NCI-H1436 (cell line): Measurements from ENCODE around the gene GIGYF1.

Experiments used
- DNase-seq: peaks from one replicate; lab custom pipeline; 2025; lab: John Stamatoyannopoulos, UW

GIGYF1 gene

DNA sequence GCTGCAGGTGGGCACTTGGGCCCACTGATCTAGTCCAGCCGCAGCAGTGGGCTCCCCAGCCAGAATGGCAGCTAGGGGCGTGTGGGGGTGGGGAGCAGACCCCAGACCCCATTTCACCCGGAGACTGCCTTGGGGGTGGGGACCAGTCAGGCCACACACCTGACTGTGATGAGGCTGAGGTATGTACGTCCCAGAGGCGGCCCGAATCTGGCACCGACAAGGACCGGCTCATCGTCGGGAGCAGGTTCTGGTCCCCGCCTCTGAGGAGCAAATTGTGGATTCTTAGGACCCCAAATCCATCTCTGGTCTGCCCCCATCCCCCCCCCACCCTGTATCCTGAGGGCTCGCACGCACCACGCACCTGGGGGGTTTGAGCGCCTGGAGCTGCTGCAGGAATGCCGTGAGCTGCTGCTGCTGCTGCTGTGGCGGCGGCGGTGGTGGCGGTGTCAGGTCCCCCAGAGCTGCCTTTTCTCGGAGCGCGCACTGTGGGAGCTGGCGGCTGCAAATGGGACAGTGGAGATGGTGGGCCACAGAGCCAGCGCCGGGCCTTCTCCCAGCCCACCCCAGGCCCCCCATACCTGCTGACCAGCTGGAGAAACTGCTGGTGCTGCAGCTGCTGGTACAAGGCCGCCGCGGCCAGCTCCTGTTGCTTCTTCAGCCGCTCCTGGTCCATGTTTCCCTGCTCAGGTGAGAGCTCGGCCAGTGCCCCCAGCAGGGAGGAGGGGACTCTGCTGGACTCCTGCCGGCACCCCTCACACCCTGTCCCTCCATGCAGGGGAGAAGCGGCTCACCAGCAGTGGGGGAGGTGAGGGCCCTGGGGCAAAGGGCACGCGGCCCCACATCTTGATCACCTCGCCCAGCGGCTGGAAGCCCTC lies 10.2 kb downstream of the GIGYF1 start:
- DNase-seq: no peak

- DNase-seq: no peak
Measured at GRCh38 chr7:100682991-100683658, 10.9 kb downstream of the GIGYF1 start.

DNA sequence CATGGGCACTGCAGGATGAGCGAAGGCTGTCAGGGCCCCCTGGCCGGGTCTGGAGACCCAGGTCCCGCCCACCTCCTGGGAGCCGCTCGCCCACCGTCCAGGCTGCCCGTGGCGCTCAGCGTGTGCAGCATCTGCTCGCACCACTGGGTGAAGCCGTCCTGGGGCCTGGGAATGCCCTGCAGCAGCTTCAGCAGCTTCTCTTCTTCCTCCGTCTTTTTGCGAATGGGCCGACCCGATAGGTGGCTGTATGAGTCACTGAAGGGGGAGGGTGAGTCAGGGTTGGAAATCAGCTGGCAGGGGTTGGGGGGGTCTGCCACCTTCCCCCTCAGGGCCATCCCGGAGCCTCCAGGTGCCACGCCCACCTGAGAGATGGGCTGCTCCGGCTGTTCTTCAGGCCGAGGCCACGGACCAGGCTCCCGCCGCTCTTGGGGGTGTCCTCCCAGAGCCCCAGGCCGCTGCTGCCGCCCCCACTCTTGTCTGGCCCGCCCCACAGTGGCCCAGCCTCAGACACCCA lies 11.8 kb downstream of the GIGYF1 start:
- DNase-seq: no peak

GRCh38 chr7:100681491-100682227 lies 12.4 kb downstream of the GIGYF1 start:
- no peak for DNase-seq

DNA sequence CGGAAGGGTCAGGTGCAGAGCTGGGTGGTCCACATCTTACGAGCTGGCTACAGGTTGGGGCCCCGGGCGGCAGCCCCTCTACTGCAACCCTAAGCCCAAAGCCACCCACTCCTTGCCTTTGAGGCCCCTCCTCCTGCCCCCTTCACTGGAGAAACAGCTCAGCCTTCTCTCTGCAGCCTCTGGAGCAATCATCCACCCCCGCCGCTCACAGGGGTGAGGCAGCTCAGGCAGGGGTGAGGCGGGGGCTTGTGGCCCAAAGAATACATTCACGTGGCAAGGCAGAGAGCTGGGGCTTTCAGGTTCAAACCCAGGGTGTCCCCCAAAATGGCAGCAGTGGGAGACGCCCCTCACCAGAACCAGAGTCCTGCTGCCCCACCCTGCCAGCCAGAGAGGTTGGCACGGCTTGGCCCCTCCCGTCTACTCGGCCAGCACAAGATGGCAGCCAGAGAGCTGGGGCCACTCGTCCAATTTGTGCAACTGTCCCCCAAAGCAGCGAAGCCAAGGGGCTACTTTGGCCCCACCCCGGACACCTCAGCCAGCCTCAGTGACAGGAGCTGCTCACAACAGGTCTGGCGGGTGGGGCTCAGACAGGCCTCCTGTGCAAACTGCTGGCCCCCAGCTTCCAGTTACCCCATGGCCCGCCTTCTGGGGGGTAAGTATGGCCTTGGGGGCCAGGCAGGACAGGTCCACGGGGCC lies 13.3 kb downstream of the GIGYF1 start:
- DNase-seq: no peak

DNA sequence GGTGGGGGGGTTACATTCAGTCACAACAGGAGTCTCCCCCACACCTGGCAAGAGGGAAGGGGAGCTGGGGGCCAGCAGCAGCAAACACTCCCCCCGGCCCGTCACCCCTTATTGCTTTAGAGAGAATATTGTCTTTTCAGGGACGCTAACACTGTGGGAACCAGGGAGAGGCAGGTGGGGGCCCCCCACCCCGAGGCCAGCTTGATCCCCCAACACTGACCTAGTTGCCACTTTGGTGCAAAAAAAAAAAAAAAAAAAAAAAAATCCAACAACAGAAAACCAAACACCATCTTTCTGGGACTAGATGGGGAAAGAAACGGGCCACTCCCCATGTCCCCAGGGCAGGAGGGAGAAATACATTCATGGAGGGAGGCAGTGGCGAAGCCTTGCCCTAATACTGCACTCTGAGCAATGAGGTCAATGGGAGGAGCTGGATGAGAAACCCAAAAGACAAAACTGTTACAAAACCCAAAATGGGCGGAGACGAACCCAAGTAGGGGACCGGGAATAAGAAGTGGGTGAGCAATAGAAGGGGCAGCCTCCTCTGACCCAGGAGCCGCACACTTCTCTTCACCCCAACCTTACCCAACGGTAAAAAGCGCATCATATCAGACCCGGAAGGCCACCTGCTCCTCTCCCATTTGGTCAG lies 14.0 kb downstream of the GIGYF1 start:
- DNase-seq: no peak

DNA sequence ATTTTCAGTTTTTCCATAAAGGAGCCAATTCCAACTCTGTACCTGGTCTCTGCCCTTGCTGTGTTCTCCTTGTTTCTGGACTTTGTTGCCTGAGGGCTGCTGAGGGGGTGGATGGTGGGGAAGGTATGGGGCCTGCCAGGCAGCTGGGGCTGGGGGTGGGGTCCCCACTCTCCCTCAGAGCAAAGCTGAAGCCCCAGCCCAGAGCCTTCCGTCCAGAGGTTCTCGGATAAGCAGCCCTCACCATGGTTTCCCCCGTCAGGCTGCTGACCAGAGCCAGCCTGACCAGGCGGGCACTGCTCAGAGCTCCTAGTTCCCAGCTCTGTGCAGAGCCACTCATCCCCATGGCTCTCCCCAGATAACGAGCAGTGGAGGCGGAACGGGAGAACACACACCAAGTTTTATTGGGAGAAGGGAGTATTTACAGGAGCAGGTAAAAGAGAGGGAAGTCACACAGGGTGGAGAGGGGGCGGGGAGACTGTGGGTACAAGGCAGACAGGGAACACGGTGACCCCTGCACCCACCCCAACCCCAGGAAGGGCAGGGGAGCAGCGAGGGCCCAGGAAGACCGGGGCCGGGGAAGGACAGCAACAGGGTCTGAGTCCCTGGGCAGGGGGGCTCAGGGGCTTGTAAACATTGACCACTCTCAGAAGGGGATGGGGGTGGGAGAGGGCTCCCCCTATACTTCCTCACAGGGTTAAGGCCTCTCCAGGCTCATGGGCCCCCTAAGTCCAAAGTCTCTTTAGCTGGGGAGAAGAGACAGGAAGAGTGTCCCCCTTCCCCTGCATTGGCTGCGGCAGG lies 14.7 kb downstream of the GIGYF1 start:
- DNase-seq: no peak

- no peak for DNase-seq
Measured at GRCh38 chr7:100678291-100678984, 15.6 kb downstream of the GIGYF1 start.

DNA sequence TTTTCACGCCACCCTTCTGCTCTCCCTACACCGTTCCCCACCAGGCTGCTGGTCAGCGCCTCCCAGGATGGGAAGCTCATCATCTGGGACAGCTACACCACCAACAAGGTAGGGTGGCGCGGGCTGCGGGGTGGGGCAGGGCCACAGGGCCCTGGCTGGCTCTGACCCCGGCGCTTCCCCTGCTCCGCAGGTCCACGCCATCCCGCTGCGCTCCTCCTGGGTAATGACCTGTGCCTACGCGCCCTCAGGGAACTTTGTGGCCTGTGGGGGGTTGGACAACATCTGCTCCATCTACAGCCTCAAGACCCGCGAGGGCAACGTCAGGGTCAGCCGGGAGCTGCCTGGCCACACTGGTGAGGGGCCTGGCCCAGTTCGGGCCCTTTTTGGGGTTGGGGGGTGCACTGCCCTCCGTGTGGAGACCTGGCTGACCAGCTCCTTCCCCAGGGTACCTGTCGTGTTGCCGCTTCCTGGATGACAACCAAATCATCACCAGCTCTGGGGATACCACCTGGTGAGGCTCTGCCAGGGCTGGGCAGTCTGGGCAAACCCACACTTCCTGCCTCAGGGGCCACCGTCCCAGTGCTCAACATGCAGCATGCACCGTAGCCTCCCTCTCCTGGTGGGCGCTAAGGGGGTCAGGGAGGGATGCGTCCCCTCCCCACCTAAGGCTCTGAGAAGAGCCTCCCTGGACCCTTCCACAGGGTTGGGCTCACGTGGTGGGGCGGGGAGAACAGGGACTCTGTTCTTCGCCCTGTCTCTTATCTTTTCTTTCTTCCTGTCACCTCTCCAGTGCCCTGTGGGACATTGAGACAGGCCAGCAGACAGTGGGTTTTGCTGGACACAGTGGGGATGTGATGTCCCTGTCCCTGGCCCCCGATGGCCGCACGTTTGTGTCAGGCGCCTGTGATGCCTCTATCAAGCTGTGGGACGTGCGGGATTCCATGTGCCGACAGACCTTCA lies 16.5 kb downstream of the GIGYF1 start:
- no peak for DNase-seq

DNA sequence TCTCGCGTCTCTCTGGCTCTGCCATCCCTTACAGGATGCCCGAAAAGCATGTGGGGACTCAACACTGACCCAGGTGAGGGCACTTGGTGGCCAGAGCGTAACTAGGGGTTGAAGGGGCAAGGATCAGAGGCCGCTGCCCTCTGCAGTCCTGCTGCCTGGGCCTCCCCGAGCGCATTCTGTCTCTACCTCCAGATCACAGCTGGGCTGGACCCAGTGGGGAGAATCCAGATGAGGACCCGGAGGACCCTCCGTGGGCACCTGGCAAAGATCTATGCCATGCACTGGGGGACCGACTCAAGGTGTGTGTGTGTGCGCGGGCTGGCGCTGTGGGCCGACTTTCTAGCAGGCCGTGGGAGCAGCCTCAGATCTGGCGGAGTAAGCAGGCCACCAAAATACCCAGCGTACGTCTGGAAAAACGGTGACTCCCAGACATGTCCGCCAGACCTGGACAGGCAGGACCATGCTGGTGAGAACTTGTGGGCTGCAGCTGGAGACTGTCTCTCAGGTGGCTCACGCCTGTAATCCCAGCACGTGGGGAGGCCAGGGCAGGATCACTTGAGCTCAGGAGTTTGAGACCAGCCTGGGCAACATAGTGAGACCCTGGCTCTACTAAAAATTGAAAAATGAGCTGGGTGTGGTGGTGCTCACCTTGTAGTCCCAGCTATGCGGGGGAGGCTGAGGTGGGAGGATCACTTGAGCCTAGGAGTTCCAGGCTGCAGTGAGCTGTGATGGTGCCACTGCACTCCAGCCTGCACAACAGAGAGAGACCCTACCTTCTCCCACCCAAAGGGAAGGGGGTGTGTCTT lies 17.3 kb downstream of the GIGYF1 start:
- no peak for DNase-seq

DNA sequence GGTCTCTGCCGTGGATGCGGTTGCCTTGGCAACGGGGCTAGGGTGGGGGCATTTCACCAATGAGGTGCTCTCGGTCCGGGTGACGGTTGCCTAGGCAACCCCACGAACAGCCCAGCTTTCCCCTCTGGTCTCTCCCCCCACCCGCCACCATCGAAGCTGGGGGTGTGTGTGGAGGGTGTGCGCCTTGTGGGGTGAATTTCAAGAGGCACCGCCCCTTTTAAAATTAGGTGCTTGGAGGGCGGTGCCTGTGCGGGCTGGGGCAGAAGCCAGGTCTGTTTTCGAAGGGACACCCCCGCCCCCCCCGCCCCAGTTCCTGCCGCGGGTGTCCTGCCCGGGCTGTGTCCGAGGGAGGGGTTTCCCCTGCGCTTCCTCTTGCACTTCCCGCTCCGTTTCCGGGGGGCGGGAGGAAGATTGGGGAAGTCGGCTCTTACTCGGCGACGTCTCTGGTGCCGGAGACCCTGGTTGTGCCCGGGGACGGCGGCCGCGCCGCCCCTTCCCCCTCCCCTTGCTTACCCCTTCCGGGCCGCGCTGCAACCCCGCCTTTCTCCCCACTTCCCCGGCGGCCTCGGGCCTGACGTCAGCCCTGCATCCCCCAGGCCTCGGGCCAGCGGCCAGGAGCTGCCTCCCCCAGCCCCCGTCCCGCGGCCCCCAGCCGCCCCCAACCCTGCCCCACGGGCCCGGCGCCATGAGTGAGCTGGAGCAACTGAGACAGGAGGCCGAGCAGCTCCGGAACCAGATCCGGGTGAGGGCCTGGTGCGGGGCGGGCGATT lies 18.3 kb downstream of the GIGYF1 start:
- peak; percentile 74 for DNase-seq

DNA sequence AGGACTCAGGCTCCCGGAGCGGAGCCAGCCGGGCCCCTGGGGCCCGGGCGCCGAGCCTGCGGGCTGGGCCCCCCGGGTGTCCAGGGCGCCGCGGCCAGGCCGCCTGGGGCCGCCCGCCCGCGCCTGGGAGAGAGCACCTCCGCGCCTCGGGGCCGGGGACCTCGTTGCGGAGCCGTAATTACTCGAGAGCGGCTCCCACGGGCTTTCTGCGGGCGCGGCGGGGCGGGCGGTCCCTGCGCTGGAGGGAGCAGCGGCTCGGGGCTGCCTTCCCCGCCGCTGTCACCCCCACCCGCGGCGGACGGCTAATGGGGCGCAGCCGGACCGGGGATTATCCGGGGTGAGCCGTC lies 19.0 kb downstream of the GIGYF1 start:
- no peak for DNase-seq

- DNase-seq: no peak
Measured at GRCh38 chr7:100674411-100675104, 19.5 kb downstream of the GIGYF1 start.

DNA sequence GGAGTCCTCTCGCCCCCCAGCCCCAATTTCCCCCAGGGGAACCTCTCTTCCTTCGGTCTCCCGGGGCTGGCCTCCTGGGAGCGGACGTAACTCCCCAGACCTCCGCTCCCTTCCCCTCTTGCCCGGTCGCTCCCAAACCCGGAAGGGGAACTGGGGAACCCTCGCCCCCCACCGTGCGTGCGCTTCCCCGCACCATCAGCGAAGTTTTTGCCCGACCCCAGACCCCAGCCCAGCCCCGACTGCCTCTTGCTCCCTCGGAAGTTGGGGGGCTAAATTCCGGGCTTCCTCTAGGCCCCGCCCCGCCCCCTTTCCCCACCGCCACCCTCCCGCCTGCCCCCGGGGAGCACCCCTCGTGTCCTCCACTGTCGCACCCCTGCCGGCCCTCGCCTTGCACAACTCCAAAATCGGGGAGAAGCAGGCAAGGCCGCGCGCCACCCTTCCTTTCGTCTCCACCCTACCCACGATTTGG lies 20.1 kb downstream of the GIGYF1 start:
- DNase-seq: no peak

DNA sequence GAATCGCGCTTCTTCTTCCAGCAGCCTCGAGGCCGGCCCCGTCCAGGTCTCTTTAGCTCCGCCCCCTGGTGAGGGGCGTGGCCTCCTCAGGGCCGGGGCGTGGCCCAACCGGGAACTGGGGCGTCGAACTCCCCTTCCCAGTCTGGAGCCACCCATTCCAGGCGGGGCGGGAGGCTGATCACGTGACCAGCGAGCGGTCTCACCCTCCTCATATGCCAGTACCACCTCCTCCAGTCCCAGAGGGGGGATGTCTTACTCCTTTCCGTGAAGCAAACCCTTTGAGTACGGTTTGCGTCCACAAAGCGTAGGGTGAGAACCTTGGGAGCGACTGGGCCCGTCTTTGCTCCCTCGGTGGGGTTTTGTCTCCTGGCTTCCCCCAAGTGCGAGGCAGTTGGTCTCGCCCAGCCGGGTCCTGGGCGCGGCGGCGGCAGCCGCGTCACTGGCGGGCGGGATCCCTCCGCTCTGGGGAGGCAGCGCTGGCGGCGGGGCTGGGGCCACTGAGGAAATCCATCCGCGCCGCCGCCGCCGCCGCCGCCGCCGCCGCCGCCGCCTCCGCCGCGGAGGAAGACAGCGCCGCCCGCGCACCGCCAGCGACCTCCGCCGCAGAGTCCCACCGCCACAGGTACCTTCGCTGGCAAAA lies 20.6 kb downstream of the GIGYF1 start, which contains the start of gene GNB2:
Gene GNB2, plus strand, starts transcription at position 439 of the 640 bp plus-strand sequence. CDS start 2,526 bp downstream, outside the sequence.
- DNase-seq: peak; percentile 96
